GM21515 (cell line): ENCODE data around the gene HUS1.
"Not testable (repeated sequence)": the region's sequence is repeated elsewhere in the genome, so short reads cannot be mapped to it uniquely, and the experiment has no call there.

Experiments
- ATAC-seq: cut with Tn5 transposase; IDR thresholded peaks from one replicate; pipeline ENCODE4 v1.9.1; 2021; ENCODE audit not compliant: unreplicated experiment

HUS1 gene

GRCh38 chr7:47931005-47932004 is 48.1 kb downstream of the HUS1 start:
- ATAC-seq, result no peak

GRCh38 chr7:47924266-47924665 is 55.1 kb downstream of the HUS1 start:
- no peak for ATAC-seq

GRCh38 chr7:47923081-47923875 is 56.1 kb downstream of the HUS1 start:
- ATAC-seq, result not testable (repeated sequence)

GRCh38 chr7:47916514-47916913 is 62.9 kb downstream of the HUS1 start:
- ATAC-seq, result not testable (repeated sequence)

- ATAC-seq, result no peak
Measured at GRCh38 chr7:47915616-47915976, 63.8 kb downstream of the HUS1 start.

GRCh38 chr7:47914717-47915615 is 64.4 kb downstream of the HUS1 start:
- ATAC-seq, result no peak
